NCI-H2227 treated with DMSO at 0.1 percent for 48 hours (cell line): ENCODE data around the gene MTUS2.
"Not testable (repeated sequence)": the region's sequence is repeated elsewhere in the genome, so short reads cannot be mapped to it uniquely, and the experiment has no call there.

Experiments
- DNase-seq: peaks from one replicate; lab custom pipeline; 2025; lab: John Stamatoyannopoulos, UW

Gene MTUS2

GRCh38 chr13:29319451-29319850, 499.3 kb downstream of the MTUS2 start:
- DNase-seq: no peak

GRCh38 chr13:29323954-29324353, 503.8 kb downstream of the MTUS2 start:
- no peak for DNase-seq

GRCh38 chr13:29324601-29325000, 504.5 kb downstream of the MTUS2 start:
- DNase-seq: no peak

- no peak for DNase-seq
Observed at GRCh38 chr13:29328501-29328900, 508.4 kb downstream of the MTUS2 start.

GRCh38 chr13:29336356-29336755, 516.2 kb downstream of the MTUS2 start:
- no peak for DNase-seq

GRCh38 chr13:29339386-29340272, 519.5 kb downstream of the MTUS2 start:
- DNase-seq: no peak

GRCh38 chr13:29345860-29346582, 525.9 kb downstream of the MTUS2 start:
- not testable (repeated sequence) for DNase-seq

- DNase-seq: no peak
Observed at GRCh38 chr13:29355029-29355428, 534.9 kb downstream of the MTUS2 start.

GRCh38 chr13:29359181-29359580, 539.0 kb downstream of the MTUS2 start:
- DNase-seq: no peak

- no peak for DNase-seq
Observed at GRCh38 chr13:29361716-29362115, 541.6 kb downstream of the MTUS2 start.

- peak; percentile 5 for DNase-seq
Observed at GRCh38 chr13:29362849-29363604, 542.9 kb downstream of the MTUS2 start.

- DNase-seq: peak; percentile 10
Observed at GRCh38 chr13:29369060-29369743, 549.1 kb downstream of the MTUS2 start.

- no peak for DNase-seq
Observed at GRCh38 chr13:29379281-29379680, 559.1 kb downstream of the MTUS2 start.

- DNase-seq: no peak
Observed at GRCh38 chr13:29379865-29380264, 559.7 kb downstream of the MTUS2 start.

- no peak for DNase-seq
Observed at GRCh38 chr13:29382021-29382420, 561.9 kb downstream of the MTUS2 start.

- DNase-seq: no peak
Observed at GRCh38 chr13:29383476-29383875, 563.3 kb downstream of the MTUS2 start.

GRCh38 chr13:29384466-29384865, 564.3 kb downstream of the MTUS2 start:
- DNase-seq: no peak

- DNase-seq: no peak
Observed at GRCh38 chr13:29384871-29385270, 564.7 kb downstream of the MTUS2 start.

GRCh38 chr13:29386246-29386645, 566.1 kb downstream of the MTUS2 start:
- no peak for DNase-seq

GRCh38 chr13:29390598-29390997, 570.5 kb downstream of the MTUS2 start:
- DNase-seq: not testable (repeated sequence)

- no peak for DNase-seq
Observed at GRCh38 chr13:29396446-29396845, 576.3 kb downstream of the MTUS2 start.

- DNase-seq: no peak
Observed at GRCh38 chr13:29397265-29397664, 577.1 kb downstream of the MTUS2 start.
